GM23248 (cell line): ENCODE results near the gene CTCF.

ENCODE experiments used
- EZH2 ChIP-seq: fragments of 200-600 bp; sonication (generic); IDR thresholded peaks from 2 replicates; pipeline ENCODE4 v1.6.1; 2018; ENCODE audit warnings: antibody characterized with exemption, mild to moderate bottlenecking; ENCODE audit not compliant: insufficient read depth, poor library complexity, severe bottlenecking
- EZH2phosphoT487 ChIP-seq: fragments of 200-600 bp; sonication (generic); IDR thresholded peaks from 2 replicates; pipeline ENCODE4 v1.6.1; 2018; ENCODE audit warnings: antibody characterized with exemption, moderate library complexity, mild to moderate bottlenecking, low read depth; ENCODE audit not compliant: insufficient read depth

- TF ChIP-seq EZH2 (no peak), EZH2phosphoT487 (no peak)
These were observed 17.3 kb upstream of the CTCF start for GRCh38 chr16:67544844-67545664.
